Subcutaneous abdominal adipose tissue (tissue), 5 donors: Measurements from ENCODE around the gene TANK.
"Not testable (repeated sequence)": the region's sequence is repeated elsewhere in the genome, so short reads cannot be mapped to it uniquely, and the experiment has no call there.

Experiments
- H3K27ac ChIP-seq: one replicate; pipeline ENCODE4 v1.7.0; 2013; ENCODE audit warnings: low read depth, mild to moderate bottlenecking, inconsistent platforms, low read length, moderate library complexity
- H3K27me3 ChIP-seq, 5 donors: one replicate each; pipeline ENCODE4 v1.7.0; 2013; ENCODE audit warnings: low read length in 5 of 5, inconsistent platforms in 1 of 5; ENCODE audit not compliant: control insufficient read depth in 5 of 5, insufficient read depth in 4 of 5
- H3K36me3 ChIP-seq, 5 donors: one replicate each; pipeline ENCODE4 v1.7.0; 2013; ENCODE audit warnings: low read length in 5 of 5; ENCODE audit not compliant: control insufficient read depth in 5 of 5, insufficient read depth in 5 of 5
- H3K4me1 ChIP-seq, 5 donors: one replicate each; pipeline ENCODE4 v1.7.0; 2013; ENCODE audit warnings: low read length in 5 of 5, mild to moderate bottlenecking in 3 of 5, moderate library complexity in 1 of 5; ENCODE audit not compliant: control insufficient read depth in 5 of 5, insufficient read depth in 5 of 5
- H3K4me3 ChIP-seq, 5 donors: one replicate each; pipeline ENCODE4 v1.7.0; 2013; ENCODE audit warnings: low read length in 5 of 5, low read depth in 1 of 5
- H3K9ac ChIP-seq, 5 donors: one replicate each; pipeline ENCODE4 v1.7.0; 2013; ENCODE audit warnings: low read length in 5 of 5, mild to moderate bottlenecking in 4 of 5, moderate library complexity in 3 of 5
- H3K9me3 ChIP-seq, 5 donors: one replicate each; pipeline ENCODE4 v1.7.0; 2013; ENCODE audit warnings: low read length in 5 of 5; ENCODE audit not compliant: control insufficient read depth in 5 of 5
- donor health status: healthy.
- donor health status: healthy.
- donor health status: healthy.
- donor health status: healthy.
- donor health status: healthy.

TANK gene

GRCh38 chr2:161190050-161190449 is 29.8 kb downstream of the TANK start:
- Histone ChIP-seq H3K9ac (no peak overlapping the region), H3K27me3 (no peaks in the 10 kb centered on the region), H3K9me3 (no peaks in the 10 kb centered on the region), H3K27ac (no peak overlapping the region), H3K36me3 (peaks cover 9 to 39% (median 22%) of the 10 kb centered on the region in 5 donors), H3K4me1 (no peaks in the 10 kb centered on the region), H3K4me3 (no peak overlapping the region)

GRCh38 chr2:161195602-161196001 is 35.4 kb downstream of the TANK start:
- not testable (repeated sequence) for H3K4me3 ChIP-seq, H3K27ac ChIP-seq, H3K4me1 ChIP-seq, H3K9ac ChIP-seq, H3K9me3 ChIP-seq, H3K27me3 ChIP-seq
- peaks cover 9 to 34% (median 10%) of the 10 kb centered on the region in 5 donors for H3K36me3 ChIP-seq

- no peaks in the 10 kb centered on the region for H3K9me3 ChIP-seq
- H3K27me3 ChIP-seq = no peaks in the 10 kb centered on the region
- H3K27ac ChIP-seq = no peak overlapping the region
- H3K9ac ChIP-seq = no peak overlapping the region
- peaks cover 7 to 31% (median 20%) of the 10 kb centered on the region in 5 donors for H3K36me3 ChIP-seq
- H3K4me3 ChIP-seq = no peak overlapping the region
- peaks cover 0 to 14% (median 3%) of the 10 kb centered on the region in 5 donors for H3K4me1 ChIP-seq
Observed at GRCh38 chr2:161199912-161200701, 39.9 kb downstream of the TANK start.

GRCh38 chr2:161204846-161205245 is 44.6 kb downstream of the TANK start:
- Histone ChIP-seq H3K27me3 (no peaks in the 10 kb centered on the region), H3K4me3 (no peak overlapping the region), H3K27ac (no peak overlapping the region)

GRCh38 chr2:161206471-161207032 is 46.3 kb downstream of the TANK start:
- H3K4me1 ChIP-seq = peaks cover 0 to 6% (median 0%) of the 10 kb centered on the region in 5 donors
- no peak overlapping the region for H3K9ac ChIP-seq
- H3K9me3 ChIP-seq = no peaks in the 10 kb centered on the region
- H3K4me3 ChIP-seq = no peak overlapping the region
- no peaks in the 10 kb centered on the region for H3K27me3 ChIP-seq
- no peak overlapping the region for H3K27ac ChIP-seq
- peaks cover 6 to 38% (median 24%) of the 10 kb centered on the region in 5 donors for H3K36me3 ChIP-seq

More at GRCh38 chr2:161204846-161205245, 44.6 kb downstream of the TANK start:
- Histone ChIP-seq H3K9ac (no peak overlapping the region), H3K36me3 (peaks cover 6 to 30% (median 24%) of the 10 kb centered on the region in 5 donors), H3K4me1 (peaks cover 0 to 16% (median 2%) of the 10 kb centered on the region in 5 donors), H3K9me3 (no peaks in the 10 kb centered on the region)

GRCh38 chr2:161207941-161208340 is 47.7 kb downstream of the TANK start:
- Histone ChIP-seq H3K4me3 (no peak overlapping the region), H3K9me3 (no peaks in the 10 kb centered on the region), H3K9ac (no peak overlapping the region), H3K27ac (no peak overlapping the region), H3K36me3 (peaks cover 11 to 40% (median 29%) of the 10 kb centered on the region in 5 donors), H3K4me1 (peaks cover 0 to 6% (median 0%) of the 10 kb centered on the region in 5 donors), H3K27me3 (no peaks in the 10 kb centered on the region)

GRCh38 chr2:161208527-161209139 is 48.4 kb downstream of the TANK start:
- Histone ChIP-seq H3K27ac (no peak overlapping the region), H3K27me3 (no peaks in the 10 kb centered on the region), H3K36me3 (peaks cover 11 to 39% (median 31%) of the 10 kb centered on the region in 5 donors), H3K4me3 (no peak overlapping the region), H3K9me3 (no peaks in the 10 kb centered on the region), H3K4me1 (peaks cover 0 to 6% (median 0%) of the 10 kb centered on the region in 5 donors), H3K9ac (no peak overlapping the region)

- Histone ChIP-seq H3K4me3 (no peak overlapping the region), H3K9ac (no peak overlapping the region), H3K27me3 (no peaks in the 10 kb centered on the region), H3K9me3 (no peaks in the 10 kb centered on the region), H3K27ac (no peak overlapping the region), H3K4me1 (peaks cover 0 to 6% (median 0%) of the 10 kb centered on the region in 5 donors), H3K36me3 (peaks cover 11 to 43% (median 24%) of the 10 kb centered on the region in 5 donors)
Observed at GRCh38 chr2:161209902-161210301, 49.7 kb downstream of the TANK start.

GRCh38 chr2:161217597-161218185 is 57.5 kb downstream of the TANK start:
- Histone ChIP-seq H3K4me1 (peaks cover 0 to 3% (median 0%) of the 10 kb centered on the region in 5 donors), H3K9me3 (no peaks in the 10 kb centered on the region), H3K27me3 (no peaks in the 10 kb centered on the region), H3K4me3 (no peak overlapping the region), H3K9ac (no peak overlapping the region), H3K36me3 (peaks cover 2 to 22% (median 10%) of the 10 kb centered on the region in 5 donors), H3K27ac (no peak overlapping the region)
